Lung (tissue), 12 donors: Measurements from ENCODE around the gene ZNF804B. TPM values are rescaled to one million over a fixed set of nuclear protein-coding genes. Genes with fewer than 3 reads are reported as not detected.

Source experiments
- ATAC-seq: fragments of 200-7000 bp; cut with Tn5 transposase; one replicate; pipeline ENCODE4 v1.9.1; 2020; ENCODE audit warnings: moderate number of reproducible peaks; ENCODE audit not compliant: insufficient read depth, low FRiP score
- DNase-seq, 3 donors: peaks; one replicate each; pipeline ENCODE4 v3.0.0-alpha.2; 2013 to 2017
- H3K27ac ChIP-seq, 2 donors: one replicate each; pipeline ENCODE4 v1.5.1; 2013; ENCODE audit warnings: mild to moderate bottlenecking in 2 of 2, moderate library complexity in 2 of 2, control low read depth in 1 of 2, inconsistent platforms in 1 of 2, low read depth in 1 of 2, low read length in 1 of 2
- H3K27me3 ChIP-seq, 3 donors: one replicate each; pipeline ENCODE4 v1.5.1; 2013; ENCODE audit warnings: low read length in 2 of 3; ENCODE audit not compliant: control insufficient read depth in 3 of 3, insufficient read depth in 3 of 3
- H3K36me3 ChIP-seq, 4 donors: one replicate each; pipeline ENCODE4 v1.5.1; 2013; ENCODE audit warnings: low read length in 4 of 4, mild to moderate bottlenecking in 1 of 4, moderate library complexity in 1 of 4; ENCODE audit not compliant: control insufficient read depth in 4 of 4, insufficient read depth in 4 of 4
- H3K4me1 ChIP-seq, 5 donors: one replicate each; pipeline ENCODE4 v1.5.1; 2013; ENCODE audit warnings: low read length in 5 of 5, mild to moderate bottlenecking in 2 of 5, moderate library complexity in 1 of 5; ENCODE audit not compliant: control insufficient read depth in 5 of 5, insufficient read depth in 5 of 5
- H3K4me3 ChIP-seq: one replicate; pipeline ENCODE4 v1.5.1; 2013; ENCODE audit warnings: mild to moderate bottlenecking, control low read depth, moderate library complexity
- H3K9ac ChIP-seq, 2 donors: one replicate each; pipeline ENCODE4 v1.5.1; 2013; ENCODE audit warnings: low read length in 2 of 2, control low read depth in 1 of 2; ENCODE audit not compliant: insufficient read depth in 1 of 2
- H3K9me3 ChIP-seq, 4 donors: one replicate each; pipeline ENCODE4 v1.5.1; 2013; ENCODE audit warnings: low read length in 3 of 4, mild to moderate bottlenecking in 1 of 4, moderate library complexity in 1 of 4; ENCODE audit not compliant: control insufficient read depth in 4 of 4, insufficient read depth in 3 of 4
- CTCF ChIP-seq: IDR thresholded peaks from 2 replicates; pipeline ENCODE4 v1.5.1; 2012; ENCODE audit warnings: mild to moderate bottlenecking; ENCODE audit errors: control extremely low read depth, extremely low read depth
- WGBS, 2 donors: extraction: QIAGEN DNeasy Blood & Tissue Kit; methylation state at CpG; one replicate each; pipeline ENCODE4 v1.1.7; 2013; 5-methylcytosine and 5-hydroxymethylcytosine counted together
- polyA plus RNA-seq, 2 donors: library from polyadenylated mRNA; stranded (reverse); fragments of 200-250 nt; gene quantifications; one replicate each; pipeline ENCODE4 v1.2.1, GENCODE V29; 2013
- total RNA-seq, 2 donors: library from RNA; depleted of rRNA in 1 of 2; stranded (reverse); fragments of >200 nt in 1 of 2; gene quantifications; one replicate each; pipeline ENCODE4 v1.2.1, GENCODE V29; 2014 to 2021
- donor health status: control.
- donor health status: control.
- donor health status: Bipolar disorder and iron deficiency.
- donor health status: healthy.
- donor health status: DM: yes; HTN: yes; CAD: no.

The ZNF804B gene
- total and polyA plus RNA-seq, 4 donors = not detected

GRCh38 chr7:89129600-89130375, 370.3 kb downstream of the ZNF804B start:
- H3K4me1 ChIP-seq = no peaks in the 10 kb centered on the region
- no peak for DNase-seq
- H3K9ac ChIP-seq = no peak overlapping the region
- H3K27me3 ChIP-seq = no peaks in the 10 kb centered on the region
- no peak overlapping the region for H3K27ac ChIP-seq
- 68 to 78% methylated on average over 2 of the region's 2 CpGs for WGBS, 2 donors
- no peaks in the 10 kb centered on the region for H3K9me3 ChIP-seq
- no peak for TF ChIP-seq CTCF
- no peak overlapping the region for H3K4me3 ChIP-seq
- H3K36me3 ChIP-seq = peaks cover 0 to 1% (median 0%) of the 10 kb centered on the region in 4 donors
- ATAC-seq = no peak

- WGBS, 2 donors = 71 to 78% methylated on average over 3 of the region's 3 CpGs
- Histone ChIP-seq H3K9ac (no peak overlapping the region), H3K36me3 (peaks cover 0 to 1% (median 0%) of the 10 kb centered on the region in 4 donors), H3K4me1 (no peaks in the 10 kb centered on the region), H3K27me3 (no peaks in the 10 kb centered on the region), H3K4me3 (no peak overlapping the region), H3K27ac (no peak overlapping the region), H3K9me3 (peaks cover 0 to 2% (median 0%) of the 10 kb centered on the region in 4 donors)
- TF ChIP-seq CTCF = no peak
- no peak for DNase-seq
- no peak for ATAC-seq
These were observed 373.9 kb downstream of the ZNF804B start for GRCh38 chr7:89133357-89133756.

- Histone ChIP-seq H3K27ac (no peak overlapping the region), H3K36me3 (peaks cover 0 to 1% (median 0%) of the 10 kb centered on the region in 4 donors), H3K9me3 (peaks cover 0 to 2% (median 0%) of the 10 kb centered on the region in 4 donors), H3K9ac (no peak overlapping the region), H3K4me3 (no peak overlapping the region), H3K4me1 (no peaks in the 10 kb centered on the region), H3K27me3 (no peaks in the 10 kb centered on the region)
- no peak for ATAC-seq
- no peak for TF ChIP-seq CTCF
- no peak for DNase-seq
- 53 to 54% methylated on average over 2 of the region's 2 CpGs for WGBS, 2 donors
These were observed 374.3 kb downstream of the ZNF804B start for GRCh38 chr7:89133819-89134218.
